Right renal pelvis (tissue), 4 donors: ENCODE measurements around the gene PTX4. TPM values are rescaled to one million over a fixed set of nuclear protein-coding genes. Genes with fewer than 3 reads are reported as not detected.

Experiments used
- DNase-seq, 4 donors: peaks; one replicate each; pipeline ENCODE4 v3.0.0-alpha.2; 2013; ENCODE audit warnings: low read depth in 4 of 4, low spot score in 3 of 4, missing footprints in 1 of 4
- polyA plus RNA-seq, 4 donors: library from polyadenylated mRNA; unstranded; fragments of 120-200 nt; gene quantifications; one replicate each; pipeline ENCODE4 v1.2.1, GENCODE V29; 2013; ENCODE audit not compliant: insufficient read length in 4 of 4

PTX4 gene
- polyA plus RNA-seq, 4 donors: 0.04 TPM; not detected in 3

GRCh38 chr16:1465567-1465915 is 23.2 kb downstream of the PTX4 start:
- DNase-seq: no peak

GRCh38 chr16:1464894-1465566 is 23.7 kb downstream of the PTX4 start:
- DNase-seq: no peak

- no peak for DNase-seq
Observed at GRCh38 chr16:1464196-1464893, 24.4 kb downstream of the PTX4 start.

GRCh38 chr16:1461146-1461545 is 27.6 kb downstream of the PTX4 start:
- DNase-seq: no peak

GRCh38 chr16:1460602-1461138 is 28.1 kb downstream of the PTX4 start:
- no peak for DNase-seq

- DNase-seq: no peak
Observed at GRCh38 chr16:1459967-1460366, 28.8 kb downstream of the PTX4 start.

GRCh38 chr16:1458977-1459341 is 29.8 kb downstream of the PTX4 start:
- DNase-seq: no peak

- DNase-seq: no peak
Observed at GRCh38 chr16:1458336-1458976, 30.3 kb downstream of the PTX4 start.

GRCh38 chr16:1457489-1458245 is 31.1 kb downstream of the PTX4 start:
- DNase-seq: no peak

GRCh38 chr16:1456951-1457350 is 31.8 kb downstream of the PTX4 start:
- DNase-seq: no peak

- no peak for DNase-seq
Observed at GRCh38 chr16:1455190-1456171, 33.3 kb downstream of the PTX4 start.

GRCh38 chr16:1454561-1454960 is 34.2 kb downstream of the PTX4 start:
- no peak for DNase-seq

GRCh38 chr16:1453316-1453715 is 35.4 kb downstream of the PTX4 start:
- no peak for DNase-seq

- no peak for DNase-seq
Observed at GRCh38 chr16:1452530-1452929, 36.2 kb downstream of the PTX4 start.

- no peak for DNase-seq
Observed at GRCh38 chr16:1451702-1452392, 36.9 kb downstream of the PTX4 start.

- DNase-seq: no peak
Observed at GRCh38 chr16:1450841-1451240, 37.9 kb downstream of the PTX4 start.

GRCh38 chr16:1450218-1450617 is 38.5 kb downstream of the PTX4 start:
- no peak for DNase-seq

GRCh38 chr16:1449201-1449788 is 39.4 kb downstream of the PTX4 start:
- DNase-seq: no peak

- no peak for DNase-seq
Observed at GRCh38 chr16:1448536-1449116, 40.1 kb downstream of the PTX4 start.
